ENCODE measurements around the gene BHLHE40. TPM values are rescaled to one million over a fixed set of nuclear protein-coding genes. Genes with fewer than 3 reads are reported as not detected.

The BHLHE40 gene
- total and polyA plus RNA-seq, 10 of the 15 experiments (the other 5 are each of a cell fraction or from before 2014, with no cell fraction given): 25.2 to 106 (median 51.4) TPM

- CTCF ChIA-PET: interaction anchor here (0.7 to 14.2 kb wide), 18 partner anchors 10 to 275 kb away, joined by 3 to 330 read pairs (median 6); no protein-coding TSS in a partner anchor
- BruUV-seq (replicated peaks): no TSS peak
- intact Hi-C loops (cut with micrococcal nuclease; ENCODE audit: unreplicated experiment) (loop anchor here (10.0 kb wide), 1 partner anchor 481 kb away; no protein-coding TSS in a partner anchor), in situ Hi-C loops (cut with MboI) (no loop called here)
- Histone ChIP-seq H3K9me3 (replicated peaks; ENCODE audit: control insufficient read depth, insufficient read depth, low read length) (no peaks in the 10 kb centered on the region), H2AFZ (ENCODE audit: control insufficient read depth, low read depth, low read length) (no peak overlapping the region), H3K79me2 (ENCODE audit: control insufficient read depth, insufficient read depth, low read length) (peaks cover 49% of the 10 kb centered on the region), H3K4me1 (ENCODE audit: control insufficient read depth, insufficient read depth, low read length) (peaks cover 38% of the 10 kb centered on the region), H4K20me1 (ENCODE audit: control insufficient read depth, insufficient read depth) (no peaks in the 10 kb centered on the region; the same call in 1 of the 2 replicates), H3K27me3 (replicated peaks in 1 of 2; ENCODE audit: control insufficient read depth in 2 of 2, insufficient read depth in 2 of 2, low read length in 1 of 2) (no peaks in the 10 kb centered on the region), H3K4me3 (peak overlapping the region; percentile 70), H3K4me2 (ENCODE audit: control insufficient read depth, insufficient read depth) (peak overlapping the region; percentile 99), H3K36me3 (ENCODE audit: control insufficient read depth in 2 of 2, insufficient read depth in 2 of 2, low read length in 1 of 2) (peaks cover 7 to 13% of the 10 kb centered on the region in 2 experiments), H3K27ac (ENCODE audit: control insufficient read depth, insufficient read depth) (peak overlapping the region; percentile 87), H3K9ac (ENCODE audit: control insufficient read depth, insufficient read depth, low read length) (peak overlapping the region; percentile 43; the same call in 1 of the 2 replicates)
- peak; percentile 0; the same call in 2 of the 3 replicates for ATAC-seq
- SMC1A ChIA-PET (ENCODE audit: uncharacterized antibody, unreplicated experiment): interaction anchor here (0.6 to 13.6 kb wide), 29 partner anchors 8 to 275 kb away, joined by 3 to 186 read pairs (median 10); no protein-coding TSS in a partner anchor
- DNase-seq (ENCODE audit: low read depth, low spot score): no peak
- FAIRE-seq: no peak
- WGBS (ENCODE audit: insufficient coverage, insufficient replicate concordance, low lambda C conversion rate, missing lambda C conversion rate): 68% methylated on average over 9 of the region's 10 CpGs
- RAD21 ChIA-PET (ENCODE audit: unreplicated experiment): interaction anchor here (0.9 to 16.1 kb wide), 20 partner anchors 8 to 274 kb away, joined by 3 to 421 read pairs (median 15); partner anchors contain the start of gene BHLHE40
- POLR2A ChIA-PET: interaction anchor here (0.7 to 14.4 kb wide), 16 partner anchors 8 to 230 kb away, joined by 3 to 230 read pairs (median 10); no protein-coding TSS in a partner anchor
- TF ChIP-seq, protein P1, sequence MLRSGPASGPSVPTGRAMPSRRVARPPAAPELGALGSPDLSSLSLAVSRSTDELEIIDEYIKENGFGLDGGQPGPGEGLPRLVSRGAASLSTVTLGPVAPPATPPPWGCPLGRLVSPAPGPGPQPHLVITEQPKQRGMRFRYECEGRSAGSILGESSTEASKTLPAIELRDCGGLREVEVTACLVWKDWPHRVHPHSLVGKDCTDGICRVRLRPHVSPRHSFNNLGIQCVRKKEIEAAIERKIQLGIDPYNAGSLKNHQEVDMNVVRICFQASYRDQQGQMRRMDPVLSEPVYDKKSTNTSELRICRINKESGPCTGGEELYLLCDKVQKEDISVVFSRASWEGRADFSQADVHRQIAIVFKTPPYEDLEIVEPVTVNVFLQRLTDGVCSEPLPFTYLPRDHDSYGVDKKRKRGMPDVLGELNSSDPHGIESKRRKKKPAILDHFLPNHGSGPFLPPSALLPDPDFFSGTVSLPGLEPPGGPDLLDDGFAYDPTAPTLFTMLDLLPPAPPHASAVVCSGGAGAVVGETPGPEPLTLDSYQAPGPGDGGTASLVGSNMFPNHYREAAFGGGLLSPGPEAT (IDR thresholded peaks at IDR 0.05; ENCODE audit: low read depth): peak; percentile 66; the same call in 1 of the 2 replicates
- TF ChIP-seq POLR2AphosphoS5 (IDR thresholded peaks at IDR 0.05; ENCODE audit: low read length): peak; percentile 81
- TF ChIP-seq POLR2AphosphoS2 (IDR thresholded peaks at IDR 0.05; ENCODE audit: low read depth, low read length): peak; percentile 96
- TF ChIP-seq GABPA (IDR thresholded peaks at IDR 0.05; ENCODE audit: low read depth): no peak
- TF ChIP-seq, protein P2, sequence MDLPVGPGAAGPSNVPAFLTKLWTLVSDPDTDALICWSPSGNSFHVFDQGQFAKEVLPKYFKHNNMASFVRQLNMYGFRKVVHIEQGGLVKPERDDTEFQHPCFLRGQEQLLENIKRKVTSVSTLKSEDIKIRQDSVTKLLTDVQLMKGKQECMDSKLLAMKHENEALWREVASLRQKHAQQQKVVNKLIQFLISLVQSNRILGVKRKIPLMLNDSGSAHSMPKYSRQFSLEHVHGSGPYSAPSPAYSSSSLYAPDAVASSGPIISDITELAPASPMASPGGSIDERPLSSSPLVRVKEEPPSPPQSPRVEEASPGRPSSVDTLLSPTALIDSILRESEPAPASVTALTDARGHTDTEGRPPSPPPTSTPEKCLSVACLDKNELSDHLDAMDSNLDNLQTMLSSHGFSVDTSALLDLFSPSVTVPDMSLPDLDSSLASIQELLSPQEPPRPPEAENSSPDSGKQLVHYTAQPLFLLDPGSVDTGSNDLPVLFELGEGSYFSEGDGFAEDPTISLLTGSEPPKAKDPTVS (IDR thresholded peaks at IDR 0.05; ENCODE audit: low read depth, low read length): no peak
- TF ChIP-seq BACH1 (IDR thresholded peaks at IDR 0.05; ENCODE audit: borderline replicate concordance): peak; percentile 53
- peak; percentile 54; the same call in 1 of the 2 replicates for TF ChIP-seq ZNF687 (IDR thresholded peaks at IDR 0.05)
- TF ChIP-seq PAX8 (IDR thresholded peaks at IDR 0.05): 0 out of 2 replicates have a peak, but pooled peaks have one; percentile 26
- TF ChIP-seq CHD1 (IDR thresholded peaks at IDR 0.05; ENCODE audit: low read depth, low read length): 0 out of 2 replicates have a peak, but pooled peaks have one; percentile 22
- peak; percentile 54; the same call in 1 of the 2 replicates for TF ChIP-seq SMAD5 (IDR thresholded peaks at IDR 0.05; ENCODE audit: low read depth)
- TF ChIP-seq, protein P3, sequence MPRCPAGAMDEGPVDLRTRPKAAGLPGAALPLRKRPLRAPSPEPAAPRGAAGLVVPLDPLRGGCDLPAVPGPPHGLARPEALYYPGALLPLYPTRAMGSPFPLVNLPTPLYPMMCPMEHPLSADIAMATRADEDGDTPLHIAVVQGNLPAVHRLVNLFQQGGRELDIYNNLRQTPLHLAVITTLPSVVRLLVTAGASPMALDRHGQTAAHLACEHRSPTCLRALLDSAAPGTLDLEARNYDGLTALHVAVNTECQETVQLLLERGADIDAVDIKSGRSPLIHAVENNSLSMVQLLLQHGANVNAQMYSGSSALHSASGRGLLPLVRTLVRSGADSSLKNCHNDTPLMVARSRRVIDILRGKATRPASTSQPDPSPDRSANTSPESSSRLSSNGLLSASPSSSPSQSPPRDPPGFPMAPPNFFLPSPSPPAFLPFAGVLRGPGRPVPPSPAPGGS (IDR thresholded peaks at IDR 0.05; ENCODE audit: borderline replicate concordance, insufficient read depth, low read depth, low read length, poor library complexity, severe bottlenecking): peak; percentile 13
- TF ChIP-seq POLR2A (IDR thresholded peaks at IDR 0.05; ENCODE audit: low read depth, low read length): peak; percentile 69
- TF ChIP-seq HCFC1 (IDR thresholded peaks at IDR 0.05; ENCODE audit: low read length): no peak
These were observed 6.3 kb downstream of the BHLHE40 start for GRCh38 chr3:4985330-4986174.

All from GM12878 (cell line).